ENCODE measurements around the gene HSD17B1. TPM values are rescaled to one million over a fixed set of nuclear protein-coding genes. Genes with fewer than 3 reads are reported as not detected.
"Not testable (repeated sequence)": the region's sequence is repeated elsewhere in the genome, so short reads cannot be mapped to it uniquely, and the experiment has no call there.

The HSD17B1 gene
- total RNA-seq, 3 donors from 2014 or later = 1.2 to 5.6 (median 1.8) TPM

GRCh38 chr17:42554250-42555121, 1.8 kb downstream of the HSD17B1 start:
- intact Hi-C loops (cut with DNase I; ENCODE audit: low total_unique reads) = no loop called here
- H3K9me3 ChIP-seq = no peaks in the 10 kb centered on the region
- H3K27me3 ChIP-seq = no peaks in the 10 kb centered on the region
- peaks cover 3 to 10% of the 10 kb centered on the region in 2 donors for H3K4me1 ChIP-seq
- peak overlapping the region; percentile 91 to 94 for H3K27ac ChIP-seq
- H3K4me3 ChIP-seq = peak overlapping the region; percentile 74 to 87 (median 75)
- H3K36me3 ChIP-seq = no peaks in the 10 kb centered on the region
- peak; percentile 84 to 92 (median 86) for TF ChIP-seq POLR2AphosphoS5 (IDR thresholded peaks at IDR 0.05)
- no peak for TF ChIP-seq CTCF (IDR thresholded peaks at IDR 0.05)
- TF ChIP-seq POLR2A (IDR thresholded peaks at IDR 0.05) = peak; percentile 85
- peak; percentile 82 to 83 for DNase-seq (ENCODE audit: low spot score in 2 of 2)

GRCh38 chr17:42555122-42555622, 2.4 kb downstream of the HSD17B1 start:
- H3K36me3 ChIP-seq = no peaks in the 10 kb centered on the region
- H3K27ac ChIP-seq = peak overlapping the region; percentile 91 to 94
- DNase-seq (ENCODE audit: low spot score in 2 of 2) = no peak
- H3K4me3 ChIP-seq = peak overlapping the region; percentile 74 to 87 (median 75)
- H3K27me3 ChIP-seq = no peaks in the 10 kb centered on the region
- TF ChIP-seq CTCF (IDR thresholded peaks at IDR 0.05) (no peak), POLR2AphosphoS5 (IDR thresholded peaks at IDR 0.05) (no peak), POLR2A (IDR thresholded peaks at IDR 0.05) (no peak)
- intact Hi-C loops (cut with DNase I; ENCODE audit: low total_unique reads) = no loop called here
- H3K9me3 ChIP-seq = no peaks in the 10 kb centered on the region
- peaks cover 3 to 10% of the 10 kb centered on the region in 2 donors for H3K4me1 ChIP-seq

- H3K36me3 ChIP-seq; H3K27ac ChIP-seq; DNase-seq (ENCODE audit: low spot score in 2 of 2); H3K9me3 ChIP-seq; H3K27me3 ChIP-seq; H3K4me1 ChIP-seq; intact Hi-C loops (cut with DNase I; ENCODE audit: low total_unique reads): not testable (repeated sequence)
- H3K4me3 ChIP-seq = peak overlapping the region in 1 of 3 donors; percentile 75
Observed at GRCh38 chr17:42555961-42556617, 3.4 kb downstream of the HSD17B1 start.

GRCh38 chr17:42559075-42559474, 6.4 kb downstream of the HSD17B1 start:
- H3K27ac ChIP-seq = peak overlapping the region in 1 of 2 donors; percentile 49
- no peaks in the 10 kb centered on the region for H3K9me3 ChIP-seq
- intact Hi-C loops (cut with DNase I; ENCODE audit: low total_unique reads) = no loop called here
- H3K36me3 ChIP-seq = no peaks in the 10 kb centered on the region
- TF ChIP-seq CTCF (IDR thresholded peaks at IDR 0.05) (no peak), POLR2AphosphoS5 (IDR thresholded peaks at IDR 0.05) (no peak), POLR2A (IDR thresholded peaks at IDR 0.05) (no peak)
- H3K27me3 ChIP-seq = no peaks in the 10 kb centered on the region
- peaks cover 12 to 14% of the 10 kb centered on the region in 2 donors for H3K4me1 ChIP-seq
- no peak overlapping the region for H3K4me3 ChIP-seq
- no peak for DNase-seq (ENCODE audit: low spot score in 2 of 2)

GRCh38 chr17:42560246-42560645, 7.5 kb downstream of the HSD17B1 start:
- Histone ChIP-seq H3K4me3 (no peak overlapping the region), H3K4me1 (peaks cover 15% of the 10 kb centered on the region in 2 donors), H3K9me3 (no peaks in the 10 kb centered on the region), H3K27ac (peak overlapping the region; percentile 21 to 65), H3K27me3 (no peaks in the 10 kb centered on the region), H3K36me3 (no peaks in the 10 kb centered on the region)
- no peak for DNase-seq (ENCODE audit: low spot score in 2 of 2)
- intact Hi-C loops (cut with DNase I; ENCODE audit: low total_unique reads) = no loop called here
- TF ChIP-seq POLR2A (IDR thresholded peaks at IDR 0.05) = no peak

Data from breast epithelium (tissue), 4 donors.